SK-N-SH treated with all-trans-retinoic acid at 6 μM for 48 hours (cell line): Measurements from ENCODE around the gene CBFA2T3.
A peak's percentile ranks its signal among the peaks of the same experiment; 100 is the strongest.

Experiments used
- ATAC-seq: fragments of 200-7000 bp; cut with Tn5 transposase; 3 replicates; pipeline ENCODE4 v1.9.1; 2020; ENCODE audit warnings: mild to moderate bottlenecking, moderate library complexity
- ARNTL ChIP-seq: fragments of 450-650 bp; formaldehyde crosslinking; IDR thresholded peaks from 2 replicates; pipeline ENCODE4 v1.5.0; 2020; ENCODE audit warnings: low read depth, mild to moderate bottlenecking, moderate library complexity, borderline replicate concordance
- BACH2 ChIP-seq: fragments of 250-450 bp; sonication (Bioruptor Pico); IDR thresholded peaks from 2 replicates; pipeline ENCODE4 v1.9.0; 2021; ENCODE audit warnings: mild to moderate bottlenecking, borderline replicate concordance
- CSDC2 ChIP-seq: fragments of 250-450 bp; sonication (Bioruptor Pico); IDR thresholded peaks from 2 replicates; pipeline ENCODE4 v1.5.0; 2020; ENCODE audit warnings: mild to moderate bottlenecking, moderate library complexity
- ESRRG ChIP-seq: fragments of 250-450 bp; sonication (Bioruptor Pico); IDR thresholded peaks from 2 replicates; pipeline ENCODE4 v1.6.1; 2021; ENCODE audit warnings: mild to moderate bottlenecking
- GLIS3 ChIP-seq: fragments of 250-450 bp; sonication (Bioruptor Pico); IDR thresholded peaks from 2 replicates; pipeline ENCODE4 v1.5.0; 2020; ENCODE audit warnings: mild to moderate bottlenecking, moderate library complexity
- ISL1 ChIP-seq: fragments of 250-450 bp; sonication (Bioruptor Pico); IDR thresholded peaks from 2 replicates; pipeline ENCODE4 v2.1.2; 2022; ENCODE audit warnings: mild to moderate bottlenecking, moderate library complexity
- OSR1 ChIP-seq: fragments of 250-450 bp; sonication (Bioruptor Pico); IDR thresholded peaks from 2 replicates; pipeline ENCODE4 v1.8.0; 2022; ENCODE audit warnings: moderate library complexity, mild to moderate bottlenecking, inconsistent platforms
- PATZ1 ChIP-seq: fragments of 250-450 bp; sonication (Bioruptor Pico); IDR thresholded peaks from 2 replicates; pipeline ENCODE4 v1.8.0; 2020; ENCODE audit warnings: mild to moderate bottlenecking, moderate library complexity, borderline replicate concordance
- PPARA ChIP-seq: fragments of 250-450 bp; sonication (Bioruptor Pico); IDR thresholded peaks from 2 replicates; pipeline ENCODE4 v1.5.0; 2020; ENCODE audit warnings: mild to moderate bottlenecking, borderline replicate concordance
- RARB ChIP-seq: fragments of 250-450 bp; sonication (Bioruptor Pico); IDR thresholded peaks from 2 replicates; pipeline ENCODE4 v1.8.0; 2021; ENCODE audit warnings: mild to moderate bottlenecking, moderate library complexity
- SNAI2 ChIP-seq: fragments of 250-450 bp; sonication (Bioruptor Pico); IDR thresholded peaks from 2 replicates; pipeline ENCODE4 v1.5.0; 2020; ENCODE audit warnings: mild to moderate bottlenecking, moderate library complexity
- TCF4 ChIP-seq: fragments of 250-450 bp; sonication (Bioruptor Pico); IDR thresholded peaks from 2 replicates; pipeline ENCODE4 v1.8.0; 2021; ENCODE audit warnings: mild to moderate bottlenecking, moderate library complexity, borderline replicate concordance
- TOX ChIP-seq: fragments of 250-450 bp; sonication (Bioruptor Pico); IDR thresholded peaks from 2 replicates; pipeline ENCODE4 v1.8.0; 2021; ENCODE audit warnings: mild to moderate bottlenecking, moderate library complexity, borderline replicate concordance
- ZFP3 ChIP-seq: fragments of 250-450 bp; sonication (Bioruptor Pico); IDR thresholded peaks from 2 replicates; pipeline ENCODE4 v1.5.0; 2020; ENCODE audit warnings: mild to moderate bottlenecking, moderate library complexity
- ZFP30 ChIP-seq: fragments of 450-650 bp; formaldehyde crosslinking; IDR thresholded peaks from 2 replicates; pipeline ENCODE4 v1.5.0; 2022; ENCODE audit warnings: mild to moderate bottlenecking, moderate library complexity
- ZNF565 ChIP-seq: fragments of 450-650 bp; formaldehyde crosslinking; conservative IDR thresholded peaks from 2 replicates; pipeline ENCODE4 v1.5.0; 2020; ENCODE audit warnings: low read depth, mild to moderate bottlenecking, moderate library complexity
- ZNF8 ChIP-seq: fragments of 450-650 bp; formaldehyde crosslinking; IDR thresholded peaks from 2 replicates; pipeline ENCODE4 v1.5.0; 2020; ENCODE audit warnings: mild to moderate bottlenecking, moderate library complexity
- TF ChIP-seq, protein P1 (sequence below): fragments of 250-450 bp; sonication (Bioruptor Pico); IDR thresholded peaks from 2 replicates; pipeline ENCODE4 v1.5.1; 2021; ENCODE audit warnings: mild to moderate bottlenecking, moderate library complexity
- TF ChIP-seq, protein P2 (sequence below): fragments of 250-450 bp; sonication (Bioruptor Pico); IDR thresholded peaks from 2 replicates; pipeline ENCODE4 v1.8.0; 2021; ENCODE audit warnings: low read depth, mild to moderate bottlenecking, moderate library complexity, borderline replicate concordance
- TF ChIP-seq, protein P3 (sequence below): fragments of 250-450 bp; sonication (Bioruptor Pico); IDR thresholded peaks from 2 replicates; pipeline ENCODE4 v1.5.1; 2020; ENCODE audit warnings: low read depth, mild to moderate bottlenecking, moderate library complexity
- TF ChIP-seq, protein P4 (sequence below): fragments of 250-450 bp; sonication (Bioruptor Pico); IDR thresholded peaks from 2 replicates; pipeline ENCODE4 v1.5.0; 2020; ENCODE audit warnings: mild to moderate bottlenecking, moderate library complexity

CBFA2T3 gene

DNA sequence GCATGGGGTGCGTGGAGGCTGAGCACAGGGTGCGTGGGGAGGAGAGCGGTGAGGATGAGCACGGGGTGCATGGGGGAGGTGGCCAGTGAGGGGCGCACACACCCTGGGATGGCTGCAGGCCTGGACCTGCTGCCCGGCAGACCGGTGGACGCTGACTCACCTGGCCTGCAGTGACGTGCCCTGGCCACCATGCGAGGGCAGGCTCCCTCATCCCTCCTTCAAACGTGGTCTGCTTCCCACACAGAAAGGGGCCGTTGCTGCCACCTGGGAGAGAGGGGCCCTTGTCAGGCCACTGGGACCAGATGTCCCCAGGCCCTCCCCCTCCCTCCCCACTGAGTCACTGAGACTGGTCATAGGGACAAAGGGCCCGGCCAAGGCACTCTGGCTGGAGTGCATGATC lies 145.2 kb downstream of the CBFA2T3 start:
- ATAC-seq = peak; percentile 27; the same call in 1 of the 3 replicates
- TF ChIP-seq ISL1 (CRISPR knock-in tag) (no peak), TCF4 (no peak), ESRRG (no peak), PPARA (CRISPR knock-in tag) (no peak), TOX (no peak), BACH2 (CRISPR knock-in tag) (no peak), SNAI2 (CRISPR knock-in tag) (no peak), ARNTL (CRISPR knock-in tag) (no peak), OSR1 (CRISPR knock-in tag) (no peak), ZFP30 (CRISPR knock-in tag) (no peak), CSDC2 (CRISPR knock-in tag) (no peak), ZFP3 (CRISPR knock-in tag) (no peak), GLIS3 (CRISPR knock-in tag) (no peak), RARB (CRISPR knock-in tag) (no peak), ZNF565 (CRISPR knock-in tag) (no peak), ZNF8 (no peak), PATZ1 (no peak)
- TF ChIP-seq, protein P1, sequence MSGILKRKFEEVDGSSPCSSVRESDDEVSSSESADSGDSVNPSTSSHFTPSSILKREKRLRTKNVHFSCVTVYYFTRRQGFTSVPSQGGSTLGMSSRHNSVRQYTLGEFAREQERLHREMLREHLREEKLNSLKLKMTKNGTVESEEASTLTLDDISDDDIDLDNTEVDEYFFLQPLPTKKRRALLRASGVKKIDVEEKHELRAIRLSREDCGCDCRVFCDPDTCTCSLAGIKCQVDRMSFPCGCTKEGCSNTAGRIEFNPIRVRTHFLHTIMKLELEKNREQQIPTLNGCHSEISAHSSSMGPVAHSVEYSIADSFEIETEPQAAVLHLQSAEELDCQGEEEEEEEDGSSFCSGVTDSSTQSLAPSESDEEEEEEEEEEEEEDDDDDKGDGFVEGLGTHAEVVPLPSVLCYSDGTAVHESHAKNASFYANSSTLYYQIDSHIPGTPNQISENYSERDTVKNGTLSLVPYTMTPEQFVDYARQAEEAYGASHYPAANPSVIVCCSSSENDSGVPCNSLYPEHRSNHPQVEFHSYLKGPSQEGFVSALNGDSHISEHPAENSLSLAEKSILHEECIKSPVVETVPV = no peak
- TF ChIP-seq, protein P2, sequence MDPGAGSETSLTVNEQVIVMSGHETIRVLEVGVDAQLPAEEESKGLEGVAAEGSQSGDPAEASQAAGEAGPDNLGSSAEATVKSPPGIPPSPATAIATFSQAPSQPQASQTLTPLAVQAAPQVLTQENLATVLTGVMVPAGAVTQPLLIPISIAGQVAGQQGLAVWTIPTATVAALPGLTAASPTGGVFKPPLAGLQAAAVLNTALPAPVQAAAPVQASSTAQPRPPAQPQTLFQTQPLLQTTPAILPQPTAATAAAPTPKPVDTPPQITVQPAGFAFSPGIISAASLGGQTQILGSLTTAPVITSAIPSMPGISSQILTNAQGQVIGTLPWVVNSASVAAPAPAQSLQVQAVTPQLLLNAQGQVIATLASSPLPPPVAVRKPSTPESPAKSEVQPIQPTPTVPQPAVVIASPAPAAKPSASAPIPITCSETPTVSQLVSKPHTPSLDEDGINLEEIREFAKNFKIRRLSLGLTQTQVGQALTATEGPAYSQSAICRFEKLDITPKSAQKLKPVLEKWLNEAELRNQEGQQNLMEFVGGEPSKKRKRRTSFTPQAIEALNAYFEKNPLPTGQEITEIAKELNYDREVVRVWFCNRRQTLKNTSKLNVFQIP (CRISPR knock-in tag) = no peak
- TF ChIP-seq, protein P3, sequence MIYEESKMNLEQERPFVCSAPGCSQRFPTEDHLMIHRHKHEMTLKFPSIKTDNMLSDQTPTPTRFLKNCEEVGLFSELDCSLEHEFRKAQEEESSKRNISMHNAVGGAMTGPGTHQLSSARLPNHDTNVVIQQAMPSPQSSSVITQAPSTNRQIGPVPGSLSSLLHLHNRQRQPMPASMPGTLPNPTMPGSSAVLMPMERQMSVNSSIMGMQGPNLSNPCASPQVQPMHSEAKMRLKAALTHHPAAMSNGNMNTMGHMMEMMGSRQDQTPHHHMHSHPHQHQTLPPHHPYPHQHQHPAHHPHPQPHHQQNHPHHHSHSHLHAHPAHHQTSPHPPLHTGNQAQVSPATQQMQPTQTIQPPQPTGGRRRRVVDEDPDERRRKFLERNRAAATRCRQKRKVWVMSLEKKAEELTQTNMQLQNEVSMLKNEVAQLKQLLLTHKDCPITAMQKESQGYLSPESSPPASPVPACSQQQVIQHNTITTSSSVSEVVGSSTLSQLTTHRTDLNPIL (CRISPR knock-in tag) = no peak
- TF ChIP-seq, all 23 proteins: peak for 0

- ATAC-seq = no peak
- TF ChIP-seq RARB (CRISPR knock-in tag) (no peak), CSDC2 (CRISPR knock-in tag) (no peak), BACH2 (CRISPR knock-in tag) (no peak), TOX (no peak), ESRRG (no peak), PPARA (CRISPR knock-in tag) (no peak), SNAI2 (CRISPR knock-in tag) (no peak), TCF4 (no peak), ZFP3 (CRISPR knock-in tag) (no peak)
- TF ChIP-seq, protein P4, sequence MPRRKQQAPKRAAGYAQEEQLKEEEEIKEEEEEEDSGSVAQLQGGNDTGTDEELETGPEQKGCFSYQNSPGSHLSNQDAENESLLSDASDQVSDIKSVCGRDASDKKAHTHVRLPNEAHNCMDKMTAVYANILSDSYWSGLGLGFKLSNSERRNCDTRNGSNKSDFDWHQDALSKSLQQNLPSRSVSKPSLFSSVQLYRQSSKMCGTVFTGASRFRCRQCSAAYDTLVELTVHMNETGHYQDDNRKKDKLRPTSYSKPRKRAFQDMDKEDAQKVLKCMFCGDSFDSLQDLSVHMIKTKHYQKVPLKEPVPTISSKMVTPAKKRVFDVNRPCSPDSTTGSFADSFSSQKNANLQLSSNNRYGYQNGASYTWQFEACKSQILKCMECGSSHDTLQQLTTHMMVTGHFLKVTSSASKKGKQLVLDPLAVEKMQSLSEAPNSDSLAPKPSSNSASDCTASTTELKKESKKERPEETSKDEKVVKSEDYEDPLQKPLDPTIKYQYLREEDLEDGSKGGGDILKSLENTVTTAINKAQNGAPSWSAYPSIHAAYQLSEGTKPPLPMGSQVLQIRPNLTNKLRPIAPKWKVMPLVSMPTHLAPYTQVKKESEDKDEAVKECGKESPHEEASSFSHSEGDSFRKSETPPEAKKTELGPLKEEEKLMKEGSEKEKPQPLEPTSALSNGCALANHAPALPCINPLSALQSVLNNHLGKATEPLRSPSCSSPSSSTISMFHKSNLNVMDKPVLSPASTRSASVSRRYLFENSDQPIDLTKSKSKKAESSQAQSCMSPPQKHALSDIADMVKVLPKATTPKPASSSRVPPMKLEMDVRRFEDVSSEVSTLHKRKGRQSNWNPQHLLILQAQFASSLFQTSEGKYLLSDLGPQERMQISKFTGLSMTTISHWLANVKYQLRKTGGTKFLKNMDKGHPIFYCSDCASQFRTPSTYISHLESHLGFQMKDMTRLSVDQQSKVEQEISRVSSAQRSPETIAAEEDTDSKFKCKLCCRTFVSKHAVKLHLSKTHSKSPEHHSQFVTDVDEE (CRISPR knock-in tag) = no peak
- TF ChIP-seq, protein P2 (CRISPR knock-in tag) = no peak
- TF ChIP-seq, protein P1 = no peak
- TF ChIP-seq, protein P3 (CRISPR knock-in tag) = no peak
Observed at GRCh38 chr16:88830783-88831182, 146.2 kb downstream of the CBFA2T3 start.
